B cell (primary cell): Measurements from ENCODE around the gene RAD50. TPM values are rescaled to one million over a fixed set of nuclear protein-coding genes. Genes with fewer than 3 reads are reported as not detected.

Experiments
- ATAC-seq: fragments of 200-7000 bp; cut with Tn5 transposase; one replicate; pipeline ENCODE4 v1.10.0; 2021; ENCODE audit warnings: low read depth, mild to moderate bottlenecking, moderate number of reproducible peaks, moderate library complexity
- CTCF ChIA-PET: fragments of 350-600 bp; sonication (Branson Sonifier 250); formaldehyde crosslinking; loops from one replicate; lab custom pipeline; 2021; ENCODE audit warnings: antibody characterized with exemption, inconsistent platforms; lab: Charles Lee
- POLR2A ChIA-PET: fragments of 350-600 bp; sonication (Branson Sonifier 250); formaldehyde crosslinking; loops from one replicate; lab custom pipeline; 2021; ENCODE audit warnings: antibody characterized with exemption; lab: Charles Lee
- DNase-seq: peaks from one replicate; pipeline ENCODE4 v3.0.0; 2013
- H2AFZ ChIP-seq: 2 replicates; pipeline ENCODE4 v1.6.1; 2012; ENCODE audit warnings: mild to moderate bottlenecking, low read depth, low read length; ENCODE audit not compliant: insufficient read depth, poor library complexity, severe bottlenecking
- H3K27ac ChIP-seq, 2 donors: 1 replicate in 1 of 2; 2 replicates in 1 of 2; pipeline ENCODE4 v1.5.1; 2012 to 2013; ENCODE audit warnings: low read length in 2 of 2, mild to moderate bottlenecking in 2 of 2, moderate library complexity in 1 of 2
- H3K27me3 ChIP-seq, 4 experiments: fragments of 200-600 bp in 1 of 4; sonication (generic) in 1 of 4; replicated peaks in 1 of 4; 1 replicate in 2 of 4; 2 replicates in 2 of 4; pipeline versions ENCODE4 v1.6.1 to v1.7.0; 2013 to 2016; ENCODE audit warnings: low read length in 3 of 4, mild to moderate bottlenecking in 2 of 4, mixed read lengths in 1 of 4, moderate library complexity in 1 of 4; ENCODE audit not compliant: insufficient read depth in 4 of 4, control insufficient read depth in 3 of 4; ENCODE audit errors: control extremely low read depth in 1 of 4
- H3K36me3 ChIP-seq, 2 experiments: replicated peaks in 1 of 2; 1 replicate in 1 of 2; 2 replicates in 1 of 2; pipeline versions ENCODE4 v1.6.1 to v1.7.1; 2013; ENCODE audit warnings: low read length in 1 of 2; ENCODE audit not compliant: insufficient read depth in 2 of 2, control insufficient read depth in 1 of 2; ENCODE audit errors: control extremely low read depth in 1 of 2, extremely low read depth in 1 of 2
- H3K4me1 ChIP-seq, 2 donors: fragments of 200-600 bp in 1 of 2; sonication (generic) in 1 of 2; 1 replicate in 1 of 2; 2 replicates in 1 of 2; pipeline versions ENCODE4 v1.5.1 to v1.6.1; 2013 to 2017; ENCODE audit warnings: low read length in 2 of 2; ENCODE audit not compliant: control insufficient read depth in 2 of 2, insufficient read depth in 2 of 2
- H3K4me2 ChIP-seq: replicated peaks from 2 replicates; pipeline ENCODE3; 2012; ENCODE audit warnings: mild to moderate bottlenecking, low read depth, low read length; ENCODE audit not compliant: poor library complexity, severe bottlenecking
- H3K4me3 ChIP-seq, 5 experiments: fragments of 200-600 bp in 1 of 5; sonication (generic) in 1 of 5; 1 replicate in 3 of 5; 2 replicates in 2 of 5; pipeline versions ENCODE4 v1.5.1 to v1.7.0; 2011 to 2016; ENCODE audit warnings: low read length in 4 of 5, mild to moderate bottlenecking in 4 of 5, low read depth in 2 of 5, control low read depth in 1 of 5, moderate library complexity in 1 of 5; ENCODE audit not compliant: insufficient read depth in 1 of 5; ENCODE audit errors: control extremely low read depth in 1 of 5, extremely low read depth in 1 of 5
- H3K79me2 ChIP-seq: fragments of 200-600 bp; sonication (generic); one replicate; pipeline ENCODE4 v1.6.0; 2016; ENCODE audit warnings: low read length; ENCODE audit not compliant: control insufficient read depth, insufficient read depth
- H3K9ac ChIP-seq: fragments of 200-600 bp; sonication (generic); 2 replicates; pipeline ENCODE4 v1.6.1; 2017; ENCODE audit warnings: mild to moderate bottlenecking, low read length, moderate library complexity
- H3K9me3 ChIP-seq, 3 donors: one replicate each; pipeline versions ENCODE4 v1.6.1 to v1.7.1; 2013; ENCODE audit warnings: low read length in 2 of 3; ENCODE audit not compliant: control insufficient read depth in 2 of 3, insufficient read depth in 1 of 3; ENCODE audit errors: control extremely low read depth in 1 of 3
- H4K20me1 ChIP-seq: 2 replicates; pipeline ENCODE4 v1.6.0; 2012; ENCODE audit warnings: mild to moderate bottlenecking, low read length; ENCODE audit not compliant: insufficient read depth, control insufficient read depth, poor library complexity, severe bottlenecking
- H3K27ac Mint-ChIP-seq: one replicate; pipeline ENCODE4 v1.8.0; 2021; ENCODE audit warnings: mixed read lengths
- H3K27me3 Mint-ChIP-seq: one replicate; pipeline ENCODE4 v1.8.0; 2021; ENCODE audit warnings: mixed read lengths
- H3K4me1 Mint-ChIP-seq: one replicate; pipeline ENCODE4 v1.8.0; 2021; ENCODE audit warnings: mixed read lengths
- H3K4me3 Mint-ChIP-seq: one replicate; pipeline ENCODE4 v1.8.0; 2021; ENCODE audit warnings: mixed read lengths
- H3K9me3 Mint-ChIP-seq: one replicate; pipeline ENCODE4 v1.8.0; 2022; ENCODE audit warnings: mixed read lengths; ENCODE audit not compliant: insufficient read depth
- CTCF ChIP-seq: fragments of 200-600 bp; IDR thresholded peaks from one replicate; pipeline ENCODE4 v1.8.0; 2022; ENCODE audit warnings: antibody characterized with exemption, mild to moderate bottlenecking
- EZH2 ChIP-seq: IDR thresholded peaks from 2 replicates; pipeline ENCODE4 v1.6.1; 2012; ENCODE audit warnings: borderline replicate concordance, low read depth, mild to moderate bottlenecking, moderate library complexity, low read length; ENCODE audit not compliant: insufficient read depth, poor library complexity, severe bottlenecking
- WGBS: methylation state at CpG from one replicate; pipeline ENCODE4 v1.1.5; 2013; ENCODE audit warnings: missing lambda C conversion rate; ENCODE audit not compliant: insufficient coverage; 5-methylcytosine and 5-hydroxymethylcytosine counted together
- intact Hi-C: fragments of 100-400 bp; cut with micrococcal nuclease; formaldehyde crosslinking; loops from one replicate; pipeline ENCODE4 v1.10.0; 2022
- polyA plus RNA-seq: library from polyadenylated mRNA; depleted of rRNA; stranded (reverse); fragments of >200 nt; gene quantifications from 2 replicates; pipeline ENCODE4 v1.2.3, GENCODE V29; 2012
- total RNA-seq, 2 donors: library from RNA; stranded (reverse); fragments of 120-200 nt in 1 of 2; gene quantifications; 1 replicate in 1 of 2; 2 replicates in 1 of 2; pipeline versions ENCODE4 v1.2.3 to v1.2.4, GENCODE V29; 2013 to 2022

RAD50 gene
- total and polyA plus RNA-seq, 2 donors (not counting 1 experiment from before 2014, with no cell fraction given), result 11.2 to 32.7 TPM

GRCh38 chr5:132687995-132688394 lies 131.2 kb downstream of the RAD50 start:
- TF ChIP-seq CTCF (no peak), EZH2 (no peak)
- Histone ChIP-seq H3K79me2 (no peaks in the 10 kb centered on the region), H2AFZ (no peak overlapping the region), H3K36me3 (no peaks in the 10 kb centered on the region), H3K4me3 (no peak overlapping the region), H3K27me3 (no peaks in the 10 kb centered on the region), H3K9ac (no peak overlapping the region), H3K27ac (no peak overlapping the region), H3K4me2 (no peak overlapping the region), H3K4me1 (peaks cover 0 to 7% of the 10 kb centered on the region in 2 donors), H4K20me1 (no peaks in the 10 kb centered on the region), H3K9me3 (no peaks in the 10 kb centered on the region)
- H3K4me1 Mint-ChIP-seq, result peaks cover 21% of the 10 kb centered on the region
- peaks cover 2% of the 10 kb centered on the region for H3K9me3 Mint-ChIP-seq
- DNase-seq (no peak), ATAC-seq (no peak)
- H3K27ac Mint-ChIP-seq, result no peak overlapping the region
- no peak overlapping the region for H3K4me3 Mint-ChIP-seq
- H3K27me3 Mint-ChIP-seq, result peaks cover 3% of the 10 kb centered on the region
- ChIA-PET POLR2A (no interaction called here), CTCF (no interaction called here)
- intact Hi-C loops, result no loop called here
- WGBS, result 74% methylated on average over 4 of the region's 5 CpGs

- H3K4me1 Mint-ChIP-seq, result peaks cover 21% of the 10 kb centered on the region
- no peak overlapping the region for H3K27ac Mint-ChIP-seq
- DNase-seq (no peak), ATAC-seq (no peak)
- peaks cover 0 to 7% of the 10 kb centered on the region in 2 donors for H3K4me1 ChIP-seq
- H3K4me2 ChIP-seq, result no peak overlapping the region
- intact Hi-C loops, result no loop called here
- CTCF ChIA-PET, result no interaction called here
- no peaks in the 10 kb centered on the region for H3K27me3 ChIP-seq
- peaks cover 3% of the 10 kb centered on the region for H3K27me3 Mint-ChIP-seq
- H3K36me3 ChIP-seq, result no peaks in the 10 kb centered on the region
- no peak overlapping the region for H2AFZ ChIP-seq
- no peak overlapping the region for H3K9ac ChIP-seq
- 17% methylated on average over 1 of the region's 7 CpGs for WGBS
- no peaks in the 10 kb centered on the region for H4K20me1 ChIP-seq
- no peaks in the 10 kb centered on the region for H3K9me3 ChIP-seq
- H3K4me3 ChIP-seq, result no peak overlapping the region
- no peak overlapping the region for H3K27ac ChIP-seq
- H3K9me3 Mint-ChIP-seq, result peaks cover 2% of the 10 kb centered on the region
- no peak overlapping the region for H3K4me3 Mint-ChIP-seq
- TF ChIP-seq CTCF (no peak), EZH2 (no peak)
- H3K79me2 ChIP-seq, result no peaks in the 10 kb centered on the region
- POLR2A ChIA-PET, result no interaction called here
Measured at GRCh38 chr5:132688536-132689339, 132.0 kb downstream of the RAD50 start.
